Trophoblast cell (in vitro differentiated cells and primary cell): ENCODE measurements around the gene AMBP.

Experiments
- DNase-seq, 2 donors: peaks; one replicate each; pipeline ENCODE4 v3.0.0-alpha.2; 2016
- H2AFZ ChIP-seq: 2 replicates; pipeline ENCODE4 v1.6.1; 2013; ENCODE audit warnings: low read length, moderate library complexity, mild to moderate bottlenecking; ENCODE audit not compliant: insufficient read depth, poor library complexity
- H2AK5ac ChIP-seq: 2 replicates; pipeline ENCODE4 v1.6.1; 2013; ENCODE audit warnings: mild to moderate bottlenecking, low read length
- H2BK120ac ChIP-seq: 2 replicates; pipeline ENCODE4 v1.6.1; 2013; ENCODE audit warnings: low read length, mild to moderate bottlenecking, moderate library complexity; ENCODE audit not compliant: insufficient read depth, poor library complexity
- H2BK12ac ChIP-seq: 2 replicates; pipeline ENCODE4 v1.6.1; 2013; ENCODE audit warnings: mild to moderate bottlenecking, low read length, moderate library complexity
- H2BK5ac ChIP-seq: 2 replicates; pipeline ENCODE4 v1.6.1; 2013; ENCODE audit warnings: low read length, low read depth, moderate library complexity, mild to moderate bottlenecking; ENCODE audit not compliant: poor library complexity
- H3K14ac ChIP-seq: 2 replicates; pipeline ENCODE4 v1.6.1; 2013; ENCODE audit warnings: mild to moderate bottlenecking, low read length
- H3K18ac ChIP-seq: 2 replicates; pipeline ENCODE4 v1.6.1; 2013; ENCODE audit warnings: mild to moderate bottlenecking, low read length
- H3K23ac ChIP-seq: 2 replicates; pipeline ENCODE4 v1.6.1; 2013; ENCODE audit warnings: low read length
- H3K27ac ChIP-seq: 2 replicates; pipeline ENCODE4 v1.5.1; 2013; ENCODE audit warnings: low read depth, mild to moderate bottlenecking, inconsistent platforms, low read length, moderate library complexity
- H3K27me3 ChIP-seq: 2 replicates; pipeline ENCODE4 v1.6.1; 2013; ENCODE audit warnings: inconsistent platforms, mild to moderate bottlenecking, low read length, moderate library complexity; ENCODE audit not compliant: insufficient read depth
- H3K36me3 ChIP-seq, 2 experiments: 1 replicate in 1 of 2; 2 replicates in 1 of 2; pipeline ENCODE4 v1.6.1; 2013; ENCODE audit warnings: low read length in 2 of 2, mild to moderate bottlenecking in 2 of 2, moderate library complexity in 1 of 2; ENCODE audit not compliant: insufficient read depth in 2 of 2, control insufficient read depth in 1 of 2
- H3K4ac ChIP-seq: 2 replicates; pipeline ENCODE4 v1.6.1; 2013; ENCODE audit warnings: low read depth, mild to moderate bottlenecking, low read length, moderate library complexity
- H3K4me1 ChIP-seq, 2 experiments: 1 replicate in 1 of 2; 2 replicates in 1 of 2; pipeline ENCODE4 v1.6.1; 2013; ENCODE audit warnings: low read length in 2 of 2, mild to moderate bottlenecking in 2 of 2, moderate library complexity in 1 of 2; ENCODE audit not compliant: insufficient read depth in 2 of 2, control insufficient read depth in 1 of 2
- H3K4me2 ChIP-seq: 2 replicates; pipeline ENCODE4 v1.6.1; 2013; ENCODE audit warnings: inconsistent platforms, mild to moderate bottlenecking, low read length, moderate library complexity
- H3K4me3 ChIP-seq: 2 replicates; pipeline ENCODE4 v1.5.1; 2013; ENCODE audit warnings: mild to moderate bottlenecking, low read depth, low read length, inconsistent platforms
- H3K79me1 ChIP-seq: one replicate; pipeline ENCODE4 v1.6.1; 2013; ENCODE audit warnings: low read length
- H3K79me2 ChIP-seq: 2 replicates; pipeline ENCODE4 v1.6.1; 2013; ENCODE audit warnings: low read length, mild to moderate bottlenecking; ENCODE audit not compliant: control insufficient read depth, insufficient read depth, poor library complexity
- H3K9ac ChIP-seq: 2 replicates; pipeline ENCODE4 v1.6.1; 2013; ENCODE audit warnings: mild to moderate bottlenecking, low read length
- H3K9me3 ChIP-seq: 2 replicates; pipeline ENCODE4 v1.6.1; 2013; ENCODE audit warnings: low read depth, mild to moderate bottlenecking, control low read depth, inconsistent platforms, low read length; ENCODE audit not compliant: insufficient read depth
- H4K12ac ChIP-seq: 2 replicates; pipeline ENCODE4 v1.6.1; 2013; ENCODE audit warnings: low read depth, mild to moderate bottlenecking, low read length, moderate library complexity
- H4K8ac ChIP-seq: 2 replicates; pipeline ENCODE4 v1.6.1; 2013; ENCODE audit warnings: low read depth, mild to moderate bottlenecking, low read length, moderate library complexity
- H4K91ac ChIP-seq: one replicate; pipeline ENCODE4 v1.6.1; 2013; ENCODE audit warnings: low read depth, mild to moderate bottlenecking, low read length, moderate library complexity
- WGBS: extraction: QIAGEN DNeasy Blood & Tissue Kit; methylation state at CpG from one replicate; pipeline ENCODE4 v1.1.7; 2013; ENCODE audit warnings: missing lambda C conversion rate; ENCODE audit not compliant: insufficient read length, insufficient coverage; ENCODE audit errors: extremely low coverage; 5-methylcytosine and 5-hydroxymethylcytosine counted together

AMBP gene

DNA sequence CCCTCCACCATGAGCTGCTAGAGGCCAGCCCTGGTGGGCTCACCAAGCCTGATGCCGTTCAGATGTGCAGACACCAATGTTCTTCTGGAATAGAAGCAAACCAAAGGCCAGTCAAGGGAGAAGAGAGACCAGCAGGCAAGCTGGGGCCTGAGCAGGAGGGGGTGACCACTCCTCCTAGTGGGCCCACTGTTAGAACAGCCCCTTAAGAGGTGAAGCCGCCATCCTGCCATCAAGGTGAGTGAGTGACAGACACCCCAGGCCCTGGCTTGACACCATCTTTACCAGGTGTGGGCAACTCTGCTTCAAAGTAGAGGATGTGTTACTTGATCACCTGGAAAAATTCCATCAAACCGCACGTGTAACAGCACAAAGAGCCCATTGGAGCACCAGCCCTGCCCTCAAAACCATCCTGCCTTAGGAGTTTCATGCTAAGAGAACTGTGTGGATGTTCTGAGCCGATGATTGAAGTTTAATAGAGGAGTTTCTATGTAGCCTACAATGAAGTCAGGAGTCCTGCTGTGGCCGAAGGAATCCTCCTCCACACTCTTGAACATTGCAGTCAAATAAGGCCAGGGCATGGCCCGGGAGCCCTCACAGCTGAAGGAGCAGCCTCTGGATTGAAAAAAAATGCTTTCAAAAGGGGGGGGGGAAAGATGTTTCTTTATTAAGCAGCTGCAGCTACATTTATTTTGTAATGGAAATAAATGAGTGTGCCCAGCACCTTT lies 20.8 kb downstream of the AMBP start:
- Histone ChIP-seq H3K9ac (no peak overlapping the region), H2BK120ac (no peak overlapping the region), H4K91ac (no peak overlapping the region), H4K8ac (no peak overlapping the region), H3K79me1 (no peaks in the 10 kb centered on the region), H3K4ac (no peak overlapping the region), H3K23ac (no peak overlapping the region), H2AK5ac (no peak overlapping the region), H2BK12ac (no peak overlapping the region), H3K4me1 (no peaks in the 10 kb centered on the region), H3K4me3 (no peak overlapping the region), H2BK5ac (no peak overlapping the region), H3K79me2 (no peaks in the 10 kb centered on the region), H3K14ac (no peak overlapping the region), H3K27ac (no peak overlapping the region), H3K36me3 (peaks cover 0 to 3% of the 10 kb centered on the region in 2 experiments), H3K4me2 (no peak overlapping the region), H3K18ac (no peak overlapping the region), H2AFZ (no peak overlapping the region), H3K9me3 (no peaks in the 10 kb centered on the region), H3K27me3 (no peaks in the 10 kb centered on the region), H4K12ac (no peak overlapping the region)
- no peak for DNase-seq
- no CpG with 5 or more reads among the region's 7 CpGs for WGBS

DNA sequence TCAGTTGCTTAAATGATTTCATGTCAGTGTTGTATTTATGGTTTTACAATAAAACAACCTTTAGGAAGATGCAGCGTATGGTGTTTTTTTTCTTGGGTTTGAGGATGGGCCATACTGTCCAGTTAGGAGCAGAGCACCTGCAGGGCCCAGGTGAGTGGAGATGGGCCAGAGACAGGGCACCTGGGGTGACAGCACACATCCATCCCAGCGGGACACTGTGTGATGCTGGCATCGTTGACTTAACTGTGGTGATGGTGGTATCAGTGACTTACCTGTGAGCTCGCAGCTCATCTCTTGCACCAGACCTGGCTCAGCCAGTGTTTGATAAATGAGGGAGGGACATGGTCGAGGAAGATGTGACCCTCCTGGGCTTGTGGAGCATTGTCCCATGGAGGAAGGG lies 21.6 kb downstream of the AMBP start:
- no peak overlapping the region for H3K23ac ChIP-seq
- H4K91ac ChIP-seq, result no peak overlapping the region
- no peak overlapping the region for H3K4me3 ChIP-seq
- no peak overlapping the region for H4K12ac ChIP-seq
- no peak for DNase-seq
- no peak overlapping the region for H2BK12ac ChIP-seq
- H3K4ac ChIP-seq, result no peak overlapping the region
- H3K14ac ChIP-seq, result no peak overlapping the region
- H2AK5ac ChIP-seq, result no peak overlapping the region
- H2BK120ac ChIP-seq, result no peak overlapping the region
- peaks cover 0 to 9% of the 10 kb centered on the region in 2 experiments for H3K36me3 ChIP-seq
- H2AFZ ChIP-seq, result no peak overlapping the region
- WGBS, result no CpG with 5 or more reads among the region's 5 CpGs
- no peak overlapping the region for H3K18ac ChIP-seq
- H3K27ac ChIP-seq, result no peak overlapping the region
- H3K4me2 ChIP-seq, result no peak overlapping the region
- no peaks in the 10 kb centered on the region for H3K4me1 ChIP-seq
- H4K8ac ChIP-seq, result no peak overlapping the region
- H3K27me3 ChIP-seq, result no peaks in the 10 kb centered on the region
- H3K79me1 ChIP-seq, result no peaks in the 10 kb centered on the region
- H3K9me3 ChIP-seq, result no peaks in the 10 kb centered on the region
- H2BK5ac ChIP-seq, result no peak overlapping the region
- no peaks in the 10 kb centered on the region for H3K79me2 ChIP-seq
- no peak overlapping the region for H3K9ac ChIP-seq

DNA sequence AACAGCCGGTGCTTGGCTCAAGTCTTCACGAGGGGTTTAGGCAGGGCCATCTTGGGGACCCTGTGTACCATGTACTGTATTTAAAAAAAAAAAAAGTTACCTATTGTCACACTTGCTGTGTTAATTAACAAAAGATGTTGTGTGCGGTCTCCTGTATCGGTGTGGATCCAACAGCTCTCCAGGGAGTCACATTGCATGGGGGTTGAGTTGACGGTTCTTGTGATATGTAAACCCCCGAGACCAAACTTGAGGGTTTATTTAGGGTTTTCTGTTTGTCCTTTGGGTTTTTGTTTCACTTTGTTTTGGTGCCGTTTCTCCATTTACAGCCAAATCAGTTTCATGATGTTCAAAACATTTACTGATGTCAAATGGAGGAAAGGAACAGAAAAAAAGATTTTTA lies 22.2 kb downstream of the AMBP start:
- no peak overlapping the region for H3K4ac ChIP-seq
- no peak overlapping the region for H4K12ac ChIP-seq
- no peak overlapping the region for H2BK120ac ChIP-seq
- no peaks in the 10 kb centered on the region for H3K27me3 ChIP-seq
- no peak overlapping the region for H2AK5ac ChIP-seq
- H4K8ac ChIP-seq, result no peak overlapping the region
- no peak overlapping the region for H2AFZ ChIP-seq
- H3K23ac ChIP-seq, result no peak overlapping the region
- no peak overlapping the region for H3K18ac ChIP-seq
- H3K79me1 ChIP-seq, result no peaks in the 10 kb centered on the region
- H3K79me2 ChIP-seq, result no peaks in the 10 kb centered on the region
- H3K4me1 ChIP-seq, result no peaks in the 10 kb centered on the region
- H3K4me2 ChIP-seq, result no peak overlapping the region
- no peak overlapping the region for H4K91ac ChIP-seq
- no peak overlapping the region for H3K27ac ChIP-seq
- no peak overlapping the region for H3K14ac ChIP-seq
- no peak overlapping the region for H3K9ac ChIP-seq
- peaks cover 0 to 14% of the 10 kb centered on the region in 2 experiments for H3K36me3 ChIP-seq
- no peak overlapping the region for H3K4me3 ChIP-seq
- H2BK5ac ChIP-seq, result no peak overlapping the region
- WGBS, result no CpG with 5 or more reads among the region's 7 CpGs
- no peak for DNase-seq
- no peaks in the 10 kb centered on the region for H3K9me3 ChIP-seq
- no peak overlapping the region for H2BK12ac ChIP-seq

DNA sequence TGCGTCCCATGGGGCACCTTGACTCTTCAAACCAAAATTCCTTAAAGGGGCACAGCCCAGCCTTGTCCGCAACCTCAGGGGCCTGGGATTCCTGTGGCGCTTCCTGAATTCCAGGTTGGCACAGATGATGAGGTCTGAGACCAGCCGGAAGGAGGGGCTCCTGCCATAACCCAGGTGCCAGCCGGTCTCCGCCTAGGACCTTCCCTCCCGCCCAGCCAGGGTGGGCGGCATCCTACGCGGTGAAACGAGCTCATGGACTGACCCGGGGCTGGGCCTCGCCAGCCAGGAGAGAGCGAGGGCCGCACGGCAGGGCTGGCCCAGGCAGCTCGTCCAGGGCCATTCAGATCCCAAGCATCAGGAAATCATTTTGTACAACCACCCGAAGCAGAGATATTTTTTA lies 23.0 kb downstream of the AMBP start:
- no peak for DNase-seq
- H4K12ac ChIP-seq, result no peak overlapping the region
- H2AK5ac ChIP-seq, result no peak overlapping the region
- H4K8ac ChIP-seq, result no peak overlapping the region
- H4K91ac ChIP-seq, result no peak overlapping the region
- no peaks in the 10 kb centered on the region for H3K4me1 ChIP-seq
- H2AFZ ChIP-seq, result no peak overlapping the region
- H2BK5ac ChIP-seq, result no peak overlapping the region
- no peak overlapping the region for H3K4me3 ChIP-seq
- H3K79me1 ChIP-seq, result no peaks in the 10 kb centered on the region
- no peaks in the 10 kb centered on the region for H3K79me2 ChIP-seq
- no peak overlapping the region for H3K18ac ChIP-seq
- H3K27ac ChIP-seq, result no peak overlapping the region
- H2BK120ac ChIP-seq, result no peak overlapping the region
- H3K4ac ChIP-seq, result no peak overlapping the region
- H3K23ac ChIP-seq, result no peak overlapping the region
- no peak overlapping the region for H3K4me2 ChIP-seq
- H3K27me3 ChIP-seq, result no peaks in the 10 kb centered on the region
- H2BK12ac ChIP-seq, result no peak overlapping the region
- no CpG with 5 or more reads among the region's 18 CpGs for WGBS
- H3K36me3 ChIP-seq, result peaks cover 5 to 20% of the 10 kb centered on the region in 2 experiments
- H3K9ac ChIP-seq, result no peak overlapping the region
- no peak overlapping the region for H3K14ac ChIP-seq
- no peaks in the 10 kb centered on the region for H3K9me3 ChIP-seq
